ENCODE data around the gene GRK5.

Gene GRK5

DNA sequence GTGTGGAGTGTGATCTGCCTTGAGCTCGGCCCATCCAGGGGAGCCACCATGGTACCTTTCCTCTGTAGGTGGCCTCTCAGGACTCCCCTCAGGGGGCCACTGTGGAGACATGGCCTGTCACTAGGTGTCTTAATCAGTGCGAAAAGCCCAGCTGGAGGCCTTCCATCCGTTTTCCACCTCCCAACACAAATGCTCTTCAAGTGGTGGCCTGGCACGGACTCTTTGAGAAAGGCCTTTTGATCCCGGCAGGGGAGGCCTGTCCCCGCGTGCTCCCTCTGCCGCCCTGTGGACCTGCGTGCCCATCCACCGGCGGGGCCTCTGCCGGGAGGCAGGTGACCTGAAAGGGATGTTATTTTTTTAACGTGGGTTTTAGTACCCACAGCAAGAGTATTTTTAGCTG, 185.6 kb downstream of the GRK5 start:
- TF ChIP-seq, protein P1, sequence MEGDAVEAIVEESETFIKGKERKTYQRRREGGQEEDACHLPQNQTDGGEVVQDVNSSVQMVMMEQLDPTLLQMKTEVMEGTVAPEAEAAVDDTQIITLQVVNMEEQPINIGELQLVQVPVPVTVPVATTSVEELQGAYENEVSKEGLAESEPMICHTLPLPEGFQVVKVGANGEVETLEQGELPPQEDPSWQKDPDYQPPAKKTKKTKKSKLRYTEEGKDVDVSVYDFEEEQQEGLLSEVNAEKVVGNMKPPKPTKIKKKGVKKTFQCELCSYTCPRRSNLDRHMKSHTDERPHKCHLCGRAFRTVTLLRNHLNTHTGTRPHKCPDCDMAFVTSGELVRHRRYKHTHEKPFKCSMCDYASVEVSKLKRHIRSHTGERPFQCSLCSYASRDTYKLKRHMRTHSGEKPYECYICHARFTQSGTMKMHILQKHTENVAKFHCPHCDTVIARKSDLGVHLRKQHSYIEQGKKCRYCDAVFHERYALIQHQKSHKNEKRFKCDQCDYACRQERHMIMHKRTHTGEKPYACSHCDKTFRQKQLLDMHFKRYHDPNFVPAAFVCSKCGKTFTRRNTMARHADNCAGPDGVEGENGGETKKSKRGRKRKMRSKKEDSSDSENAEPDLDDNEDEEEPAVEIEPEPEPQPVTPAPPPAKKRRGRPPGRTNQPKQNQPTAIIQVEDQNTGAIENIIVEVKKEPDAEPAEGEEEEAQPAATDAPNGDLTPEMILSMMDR (IDR thresholded peaks at IDR 0.05; ENCODE audit: low read depth, low read length, missing control alignments) = no peak
- H3K4me3 ChIP-seq (ENCODE audit: low read depth, low read length) = no peak overlapping the region
- DNase-seq (ENCODE audit: low read depth) = no peak

DNA sequence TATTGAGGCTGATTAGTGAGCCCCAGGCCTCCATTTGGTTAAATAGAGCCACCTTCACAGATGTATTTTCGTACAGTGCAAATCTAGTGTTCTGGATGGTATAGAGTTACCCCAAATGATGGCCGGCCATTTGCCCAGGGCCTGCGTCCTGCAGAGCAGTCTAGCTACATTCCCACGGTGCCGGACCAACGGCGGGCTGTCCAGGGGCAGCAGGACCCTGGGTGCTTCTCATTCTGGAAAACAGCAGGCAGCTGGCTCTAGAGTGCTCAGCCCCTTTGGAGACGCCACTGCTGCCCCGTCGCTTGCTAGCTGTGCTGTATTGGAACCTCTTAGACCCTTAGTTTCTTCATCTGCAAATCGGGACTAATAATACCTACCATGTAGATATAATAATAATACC, 186.1 kb downstream of the GRK5 start:
- H3K4me3 ChIP-seq (ENCODE audit: low read depth, low read length) = no peak overlapping the region
- TF ChIP-seq, protein P1 (IDR thresholded peaks at IDR 0.05; ENCODE audit: low read depth, low read length, missing control alignments) = no peak
- no peak for DNase-seq (ENCODE audit: low read depth)

GRCh38 chr10:119393845-119394244, 186.5 kb downstream of the GRK5 start:
- DNase-seq (ENCODE audit: low read depth) = no peak
- no peak overlapping the region for H3K4me3 ChIP-seq (ENCODE audit: low read depth, low read length)
- TF ChIP-seq, protein P1 (IDR thresholded peaks at IDR 0.05; ENCODE audit: low read depth, low read length, missing control alignments) = no peak

DNA sequence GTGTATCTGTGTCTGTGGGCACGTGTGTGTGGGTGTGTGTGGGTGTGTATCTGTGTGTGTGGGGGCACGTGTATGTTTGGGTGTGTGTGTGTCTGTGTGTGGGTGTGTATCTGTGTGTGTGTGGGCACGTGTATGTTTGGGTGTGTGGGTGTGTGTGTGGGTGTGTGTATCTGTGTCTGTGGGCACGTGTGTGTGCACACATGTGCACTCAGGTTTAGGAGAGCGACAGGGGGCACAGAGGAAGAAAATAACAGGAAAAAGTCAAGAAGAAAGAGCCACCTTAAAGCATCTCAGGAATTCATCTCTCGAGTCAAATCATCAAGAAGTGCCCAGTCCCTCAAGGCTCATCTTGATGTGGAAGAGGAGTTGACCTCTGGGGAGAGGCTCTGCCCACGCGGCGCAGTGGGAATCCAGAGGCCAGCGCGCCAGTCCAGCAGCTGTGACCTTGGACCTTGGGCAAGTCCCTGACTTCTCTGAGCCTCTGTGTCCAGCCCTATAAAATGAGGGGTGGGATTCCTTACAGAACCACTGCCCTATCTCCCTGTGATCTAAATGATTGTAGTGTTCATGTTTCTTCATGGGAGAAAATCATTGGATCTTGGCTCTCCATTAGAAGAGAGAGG, 187.4 kb downstream of the GRK5 start:
- TF ChIP-seq, protein P1 (IDR thresholded peaks at IDR 0.05; ENCODE audit: low read depth, low read length, missing control alignments) = no peak
- no peak overlapping the region for H3K4me3 ChIP-seq (ENCODE audit: low read depth, low read length)
- DNase-seq (ENCODE audit: low read depth) = no peak

- DNase-seq (ENCODE audit: low read depth) = no peak
- TF ChIP-seq, protein P1 (IDR thresholded peaks at IDR 0.05; ENCODE audit: low read depth, low read length, missing control alignments) = no peak
- no peak overlapping the region for H3K4me3 ChIP-seq (ENCODE audit: low read depth, low read length)
Observed at GRCh38 chr10:119395280-119396007, 188.1 kb downstream of the GRK5 start.

DNA sequence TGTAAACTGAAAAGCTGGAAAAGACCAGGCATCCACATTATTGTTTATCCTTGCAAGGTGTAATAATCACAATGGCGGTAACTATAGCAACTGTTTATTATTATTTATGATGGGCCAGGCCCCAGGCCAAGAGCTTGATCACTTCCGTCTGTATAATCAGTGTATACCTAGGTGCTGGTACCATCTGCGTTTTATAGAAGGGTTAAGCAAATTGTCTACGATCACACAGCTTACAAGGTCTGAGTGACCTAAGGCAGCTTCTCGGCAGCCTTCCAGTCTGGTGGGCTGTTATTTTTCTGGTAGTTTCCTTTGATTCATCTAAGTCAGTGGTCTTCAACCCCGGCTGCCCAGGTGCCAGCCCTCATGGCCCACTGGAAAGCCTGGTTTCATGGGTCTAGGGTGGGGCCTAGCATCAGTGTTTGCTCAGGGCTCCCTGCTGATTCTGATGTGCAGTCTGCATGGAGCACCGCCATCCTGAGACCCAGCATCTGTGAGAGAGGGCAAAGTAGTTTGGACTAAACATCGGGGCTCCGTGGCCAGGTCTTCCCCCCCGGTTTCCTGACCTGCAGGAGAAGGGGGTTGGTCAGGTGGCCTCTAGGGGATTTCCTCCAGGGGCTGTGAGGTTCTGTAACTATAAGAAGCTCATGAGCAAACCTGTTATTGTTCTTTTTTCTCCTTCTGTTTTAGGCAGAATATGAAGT, 188.8 kb downstream of the GRK5 start:
- no peak for DNase-seq (ENCODE audit: low read depth)
- no peak overlapping the region for H3K4me3 ChIP-seq (ENCODE audit: low read depth, low read length)
- TF ChIP-seq, protein P1 (IDR thresholded peaks at IDR 0.05; ENCODE audit: low read depth, low read length, missing control alignments) = no peak
